ENCODE data around the gene OR2K2. TPM values are rescaled to one million over a fixed set of nuclear protein-coding genes. Genes with fewer than 3 reads are reported as not detected.

The OR2K2 gene
- total RNA-seq, 1 donor, result not detected

Other genes with a start within 250 kb of the OR2K2 start
- gene ECPAS, start 154.2 kb upstream of the OR2K2 start, total RNA-seq, result 49.1 TPM
- 29.9 TPM for gene ZNF483, start 195.0 kb upstream of the OR2K2 start, total RNA-seq